ENCODE data around the gene BCKDHA. TPM values are rescaled to one million over a fixed set of nuclear protein-coding genes. Genes with fewer than 3 reads are reported as not detected.

The BCKDHA gene
- total RNA-seq, 2 experiments from 2014 or later = 12.2 to 13.1 TPM

- no peaks in the 10 kb centered on the region for H3K9me3 ChIP-seq (ENCODE audit: control insufficient read depth in 1 of 2, insufficient read depth in 1 of 2, low read length in 2 of 2)
- H3K27ac ChIP-seq (ENCODE audit: low read depth in 1 of 2, low read length in 2 of 2) = peak overlapping the region; percentile 58 to 69
- intact Hi-C loops (cut with DNase I, micrococcal nuclease) = loop anchor here in 1 of 2 experiments (10.0 kb wide), 1 partner anchor 1392 kb away; no protein-coding TSS in a partner anchor
- Mint-ChIP-seq H3K27me3 (no peaks in the 10 kb centered on the region), H3K4me1 (ENCODE audit: low read depth) (peaks cover 66% of the 10 kb centered on the region), H3K9me3 (no peaks in the 10 kb centered on the region), H3K4me3 (peak overlapping the region; percentile 78), H3K36me3 (ENCODE audit: low read depth) (peaks cover 21% of the 10 kb centered on the region), H3K27ac (peak overlapping the region; percentile 93)
- ChIA-PET CTCF (no interaction called here), POLR2A (interaction anchor here (1.0 to 1.4 kb wide), 4 partner anchors 30 to 607 kb away, joined by 3 to 11 read pairs (median 3); partner anchors contain the start of genes ACTMAP, CCDC97 and HNRNPUL1)
- peaks cover 3% of the 10 kb centered on the region for H3K36me3 ChIP-seq (ENCODE audit: insufficient read depth, low read length)
- DNase-seq (peak in 5 of 14 experiments; percentile 51 to 63 (median 53)), ATAC-seq (ENCODE audit: poor library complexity) (no peak)
- H3K4me3 ChIP-seq (ENCODE audit: low read length) = peak overlapping the region; percentile 18
- H3K4me1 ChIP-seq (ENCODE audit: insufficient read depth, low read length) = peaks cover 61% of the 10 kb centered on the region
- TF ChIP-seq CTCF (IDR thresholded peaks at IDR 0.05) = no peak
- H3K27me3 ChIP-seq (ENCODE audit: control insufficient read depth in 1 of 2, insufficient read depth in 2 of 2, low read length in 2 of 2) = no peaks in the 10 kb centered on the region
Observed at GRCh38 chr19:41356984-41357739, 40.5 kb upstream of the BCKDHA start.

GRCh38 chr19:41357746-41358145 is 39.9 kb upstream of the BCKDHA start:
- CTCF ChIA-PET = no interaction called here
- Mint-ChIP-seq H3K27me3 (no peaks in the 10 kb centered on the region), H3K36me3 (ENCODE audit: low read depth) (peaks cover 22% of the 10 kb centered on the region), H3K9me3 (no peaks in the 10 kb centered on the region), H3K4me3 (peak overlapping the region; percentile 79), H3K27ac (peak overlapping the region; percentile 93), H3K4me1 (ENCODE audit: low read depth) (peaks cover 69% of the 10 kb centered on the region)
- DNase-seq (no peak), ATAC-seq (ENCODE audit: poor library complexity) (no peak)
- Histone ChIP-seq H3K27me3 (ENCODE audit: control insufficient read depth in 1 of 2, insufficient read depth in 2 of 2, low read length in 2 of 2) (no peaks in the 10 kb centered on the region), H3K36me3 (ENCODE audit: insufficient read depth, low read length) (peaks cover 3% of the 10 kb centered on the region), H3K4me1 (ENCODE audit: insufficient read depth, low read length) (peaks cover 66% of the 10 kb centered on the region), H3K27ac (ENCODE audit: low read depth in 1 of 2, low read length in 2 of 2) (peak overlapping the region; percentile 46 to 58), H3K9me3 (ENCODE audit: control insufficient read depth in 1 of 2, insufficient read depth in 1 of 2, low read length in 2 of 2) (no peaks in the 10 kb centered on the region), H3K4me3 (ENCODE audit: low read length) (no peak overlapping the region)
- TF ChIP-seq CTCF (IDR thresholded peaks at IDR 0.05) = no peak
- POLR2A ChIA-PET = interaction anchor here (0.6 to 1.1 kb wide), 3 partner anchors 20 to 95 kb away, joined by 3 to 11 read pairs (median 3); partner anchors contain the start of gene HNRNPUL1
- intact Hi-C loops (cut with DNase I, micrococcal nuclease) = loop anchor here in 1 of 2 experiments (10.0 kb wide), 1 partner anchor 1393 kb away; no protein-coding TSS in a partner anchor

GRCh38 chr19:41359741-41360140 is 37.9 kb upstream of the BCKDHA start:
- H3K27ac Mint-ChIP-seq = no peak overlapping the region
- intact Hi-C loops (cut with DNase I, micrococcal nuclease) = loop anchor here (5.0 to 10.0 kb wide), 3 partner anchors 32 to 1395 kb away; partner anchors contain the start of gene ZNF574 (in 1 of the 2)
- ChIA-PET POLR2A (no interaction called here), CTCF (interaction anchor here (0.7 kb wide), 1 partner anchor 1391 kb away, joined by 3 read pairs; no protein-coding TSS in a partner anchor)
- no peak for ATAC-seq (ENCODE audit: poor library complexity)
- no peaks in the 10 kb centered on the region for H3K9me3 Mint-ChIP-seq
- Histone ChIP-seq H3K27me3 (ENCODE audit: control insufficient read depth in 1 of 2, insufficient read depth in 2 of 2, low read length in 2 of 2) (no peaks in the 10 kb centered on the region), H3K4me3 (ENCODE audit: low read length) (no peak overlapping the region), H3K9me3 (ENCODE audit: control insufficient read depth in 1 of 2, insufficient read depth in 1 of 2, low read length in 2 of 2) (no peaks in the 10 kb centered on the region), H3K36me3 (ENCODE audit: insufficient read depth, low read length) (peaks cover 3% of the 10 kb centered on the region), H3K4me1 (ENCODE audit: insufficient read depth, low read length) (peaks cover 73% of the 10 kb centered on the region), H3K27ac (ENCODE audit: low read depth in 1 of 2, low read length in 2 of 2) (no peak overlapping the region)
- peaks cover 80% of the 10 kb centered on the region for H3K4me1 Mint-ChIP-seq (ENCODE audit: low read depth)
- H3K27me3 Mint-ChIP-seq = no peaks in the 10 kb centered on the region
- peaks cover 26% of the 10 kb centered on the region for H3K36me3 Mint-ChIP-seq (ENCODE audit: low read depth)
- DNase-seq = no peak
- TF ChIP-seq CTCF (IDR thresholded peaks at IDR 0.05) = no peak
- no peak overlapping the region for H3K4me3 Mint-ChIP-seq

All from CD4-positive, alpha-beta T cell (primary cell).